SU-DHL-6 (cell line): Measurements from ENCODE around the gene CLHC1.

Source experiments
- EZH2phosphoT487 ChIP-seq: fragments of 200-600 bp; sonication (generic), shearing (Covaris generic); conservative IDR thresholded peaks from 2 replicates; pipeline ENCODE4 v1.6.1; 2018; ENCODE audit warnings: mild to moderate bottlenecking, antibody characterized with exemption, low read length, moderate library complexity, mixed read lengths
- TF ChIP-seq, protein P1 (sequence below): fragments of 200-600 bp; sonication (generic); IDR thresholded peaks from one replicate; pipeline ENCODE4 v1.5.1; 2017; ENCODE audit warnings: antibody characterized with exemption, mild to moderate bottlenecking, low read length, moderate library complexity; ENCODE audit not compliant: insufficient read depth, poor library complexity, severe bottlenecking

GRCh38 chr2:55144922-55145820 lies 86.9 kb downstream of the CLHC1 start:
- TF ChIP-seq, protein P1, sequence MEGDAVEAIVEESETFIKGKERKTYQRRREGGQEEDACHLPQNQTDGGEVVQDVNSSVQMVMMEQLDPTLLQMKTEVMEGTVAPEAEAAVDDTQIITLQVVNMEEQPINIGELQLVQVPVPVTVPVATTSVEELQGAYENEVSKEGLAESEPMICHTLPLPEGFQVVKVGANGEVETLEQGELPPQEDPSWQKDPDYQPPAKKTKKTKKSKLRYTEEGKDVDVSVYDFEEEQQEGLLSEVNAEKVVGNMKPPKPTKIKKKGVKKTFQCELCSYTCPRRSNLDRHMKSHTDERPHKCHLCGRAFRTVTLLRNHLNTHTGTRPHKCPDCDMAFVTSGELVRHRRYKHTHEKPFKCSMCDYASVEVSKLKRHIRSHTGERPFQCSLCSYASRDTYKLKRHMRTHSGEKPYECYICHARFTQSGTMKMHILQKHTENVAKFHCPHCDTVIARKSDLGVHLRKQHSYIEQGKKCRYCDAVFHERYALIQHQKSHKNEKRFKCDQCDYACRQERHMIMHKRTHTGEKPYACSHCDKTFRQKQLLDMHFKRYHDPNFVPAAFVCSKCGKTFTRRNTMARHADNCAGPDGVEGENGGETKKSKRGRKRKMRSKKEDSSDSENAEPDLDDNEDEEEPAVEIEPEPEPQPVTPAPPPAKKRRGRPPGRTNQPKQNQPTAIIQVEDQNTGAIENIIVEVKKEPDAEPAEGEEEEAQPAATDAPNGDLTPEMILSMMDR: no peak
- no peak for TF ChIP-seq EZH2phosphoT487
